Fibroblast of lung (primary cell): ENCODE results near the gene PDZD2.

Source experiments
- CTCF ChIP-seq, 2 donors: IDR thresholded peaks in 1 of 2; conservative IDR thresholded peaks in 1 of 2; 1 replicate in 1 of 2; 2 replicates in 1 of 2; pipeline ENCODE4 v1.5.1; 2011 to 2012; ENCODE audit warnings: low read length in 2 of 2, control low read depth in 1 of 2, inconsistent platforms in 1 of 2, low read depth in 1 of 2, mild to moderate bottlenecking in 1 of 2
- EZH2 ChIP-seq: IDR thresholded peaks from 2 replicates; pipeline ENCODE4 v1.5.1; 2012; ENCODE audit warnings: low read length, control low read depth, mild to moderate bottlenecking; ENCODE audit errors: missing control alignments

- TF ChIP-seq CTCF (conservative IDR thresholded peaks at IDR 0.05 in 1 of 2, IDR thresholded peaks at IDR 0.05 in 1 of 2; ENCODE audit: low read depth in 1 of 2, low read length in 2 of 2) = no peak
- TF ChIP-seq EZH2 = no peak
Measured at GRCh38 chr5:32099486-32100035, 460.6 kb downstream of the PDZD2 start.
